NK-92 treated with Interleukin-12 subunit alpha and Interleukin-12 subunit beta, amount 100 ng/mL, for 24 hours (cell line): Measurements from ENCODE around the gene NOD2.
A peak's percentile ranks its signal among the peaks of the same experiment; 100 is the strongest.

Source experiments
- DNase-seq: peaks from one replicate; lab custom pipeline; 2025; lab: John Stamatoyannopoulos, UW

NOD2 gene

GRCh38 chr16:50694206-50694605 is 800 bp downstream of the NOD2 start:
- DNase-seq: no peak

GRCh38 chr16:50695017-50696000 is 1.9 kb downstream of the NOD2 start:
- no peak for DNase-seq

GRCh38 chr16:50696126-50696525 is 2.7 kb downstream of the NOD2 start:
- DNase-seq: no peak

- DNase-seq: no peak
Observed at GRCh38 chr16:50696575-50697420, 3.4 kb downstream of the NOD2 start.

GRCh38 chr16:50697421-50697715 is 4.0 kb downstream of the NOD2 start:
- no peak for DNase-seq

GRCh38 chr16:50697881-50698767 is 4.7 kb downstream of the NOD2 start:
- DNase-seq: no peak

GRCh38 chr16:50699326-50700159 is 6.1 kb downstream of the NOD2 start:
- DNase-seq: peak; percentile 39

- DNase-seq: no peak
Observed at GRCh38 chr16:50702725-50703124, 9.3 kb downstream of the NOD2 start.

- DNase-seq: no peak
Observed at GRCh38 chr16:50704245-50704644, 10.8 kb downstream of the NOD2 start.

GRCh38 chr16:50705436-50706110 is 12.2 kb downstream of the NOD2 start:
- no peak for DNase-seq

GRCh38 chr16:50706250-50706649 is 12.8 kb downstream of the NOD2 start:
- no peak for DNase-seq

- DNase-seq: no peak
Observed at GRCh38 chr16:50708373-50709060, 15.1 kb downstream of the NOD2 start.

- no peak for DNase-seq
Observed at GRCh38 chr16:50709061-50709684, 15.8 kb downstream of the NOD2 start.

GRCh38 chr16:50709980-50710379 is 16.6 kb downstream of the NOD2 start:
- DNase-seq: no peak

- DNase-seq: no peak
Observed at GRCh38 chr16:50711040-50711439, 17.6 kb downstream of the NOD2 start.

GRCh38 chr16:50711862-50712559 is 18.6 kb downstream of the NOD2 start:
- DNase-seq: no peak

- DNase-seq: no peak
Observed at GRCh38 chr16:50712560-50712898, 19.1 kb downstream of the NOD2 start.

- no peak for DNase-seq
Observed at GRCh38 chr16:50712956-50713355, 19.6 kb downstream of the NOD2 start.

- DNase-seq: no peak
Observed at GRCh38 chr16:50717091-50717490, 23.7 kb downstream of the NOD2 start.
